SK-N-SH (cell line): Measurements from ENCODE around the gene C9orf43. TPM values are rescaled to one million over a fixed set of nuclear protein-coding genes. Genes with fewer than 3 reads are reported as not detected.

ENCODE experiments used
- CTCF ChIA-PET: fragments of 300-600, 350-600 bp; formaldehyde crosslinking; extraction: SDS; loops from one replicate; lab custom pipeline; 2021; lab: Yijun Ruan, JAX
- POLR2A ChIA-PET: fragments of 350-600 bp; sonication (Branson Sonifier 250); formaldehyde crosslinking; extraction: SDS; loops from one replicate; lab custom pipeline; 2020; ENCODE audit warnings: antibody characterized with exemption, inconsistent platforms; lab: Yijun Ruan, JAX
- DNase-seq: peaks from one replicate; pipeline ENCODE4 v3.0.0; 2012
- H2AFZ ChIP-seq: fragments of 200-600 bp; sonication (generic); 2 replicates; pipeline ENCODE4 v1.8.1; 2016; ENCODE audit warnings: antibody characterized with exemption, mild to moderate bottlenecking, low read depth
- H3F3A ChIP-seq: fragments of 200-600 bp; sonication (generic); replicated peaks from 2 replicates; pipeline ENCODE3; 2016; ENCODE audit warnings: antibody characterized with exemption, mild to moderate bottlenecking; ENCODE audit not compliant: insufficient read depth
- H3K27ac ChIP-seq, 2 experiments: fragments of 200-500 bp in 1 of 2; fragments of 200-600 bp in 1 of 2; sonication (Bioruptor generic) in 1 of 2; sonication (generic), shearing (Covaris generic) in 1 of 2; 2 replicates each; pipeline versions ENCODE4 v1.5.1 to v1.6.1; 2014 to 2016; ENCODE audit warnings: low read depth in 2 of 2, inconsistent platforms in 1 of 2, low read length in 1 of 2, mild to moderate bottlenecking in 1 of 2, mixed read lengths in 1 of 2
- H3K27me3 ChIP-seq: fragments of 200-600 bp; sonication (generic), shearing (Covaris generic); 2 replicates; pipeline ENCODE4 v1.6.1; 2016; ENCODE audit warnings: mixed run types; ENCODE audit not compliant: insufficient read depth
- H3K36me3 ChIP-seq, 2 experiments: fragments of 200-500 bp in 1 of 2; fragments of 200-600 bp in 1 of 2; sonication (Bioruptor generic) in 1 of 2; sonication (generic) in 1 of 2; replicated peaks in 1 of 2; 2 replicates each; pipeline versions ENCODE3 to v1.5.1; 2014 to 2016; ENCODE audit warnings: low read length in 1 of 2, mild to moderate bottlenecking in 1 of 2; ENCODE audit not compliant: insufficient read depth in 2 of 2, control insufficient read depth in 1 of 2
- H3K4me1 ChIP-seq, 2 experiments: fragments of 200-500 bp in 1 of 2; fragments of 200-600 bp in 1 of 2; sonication (Bioruptor generic) in 1 of 2; sonication (generic), shearing (Covaris generic) in 1 of 2; 2 replicates each; pipeline versions ENCODE4 v1.5.1 to v1.6.1; 2014 to 2016; ENCODE audit warnings: low read depth in 1 of 2, low read length in 1 of 2, mixed run types in 1 of 2; ENCODE audit not compliant: insufficient read depth in 2 of 2, control insufficient read depth in 1 of 2
- H3K4me2 ChIP-seq: fragments of 200-600 bp; sonication (generic), shearing (Covaris generic); 2 replicates; pipeline ENCODE4 v1.6.1; 2017; ENCODE audit warnings: mixed run types
- H3K4me3 ChIP-seq, 2 experiments: fragments of 200-500 bp in 1 of 2; fragments of 200-600 bp in 1 of 2; sonication (Bioruptor generic) in 1 of 2; sonication (generic), shearing (Covaris generic) in 1 of 2; 2 replicates each; pipeline versions ENCODE4 v1.5.1 to v1.8.1; 2014 to 2016; ENCODE audit warnings: low read depth in 2 of 2, inconsistent platforms in 1 of 2, low read length in 1 of 2, mild to moderate bottlenecking in 1 of 2, mixed read lengths in 1 of 2, moderate library complexity in 1 of 2
- H3K79me2 ChIP-seq: fragments of 200-600 bp; sonication (generic); 2 replicates; pipeline ENCODE4 v1.8.1; 2017; ENCODE audit warnings: mild to moderate bottlenecking; ENCODE audit not compliant: insufficient read depth
- H3K9ac ChIP-seq: fragments of 200-600 bp; sonication (generic); 2 replicates; pipeline ENCODE4 v1.6.1; 2017; ENCODE audit warnings: mixed run types
- H3K9me2 ChIP-seq: fragments of 200-600 bp; sonication (generic); 2 replicates; pipeline ENCODE4 v1.6.1; 2017; ENCODE audit warnings: mixed run types
- H3K9me3 ChIP-seq: fragments of 200-600 bp; sonication (generic); 2 replicates; pipeline ENCODE4 v1.6.1; 2017; ENCODE audit warnings: mixed run types, mild to moderate bottlenecking, moderate library complexity
- H4K20me1 ChIP-seq: fragments of 200-600 bp; sonication (generic); 2 replicates; pipeline ENCODE4 v1.6.1; 2017; ENCODE audit warnings: mild to moderate bottlenecking, mixed run types; ENCODE audit not compliant: insufficient read depth
- CHD2 ChIP-seq: fragments of 150-350 bp; IDR thresholded peaks from 2 replicates; pipeline ENCODE4 v1.6.1; 2018; ENCODE audit warnings: low read length; ENCODE audit not compliant: partially characterized antibody
- ELF1 ChIP-seq: IDR thresholded peaks from 2 replicates; pipeline ENCODE4 v1.4.0; 2012
- EP300 ChIP-seq, 2 experiments: IDR thresholded peaks; 2 replicates each; pipeline versions ENCODE4 v1.4.0 to v1.6.1; 2012; ENCODE audit warnings: borderline replicate concordance in 1 of 2, low read depth in 1 of 2, low read length in 1 of 2
- EZH2phosphoT487 ChIP-seq: fragments of 200-600 bp; sonication (generic); IDR thresholded peaks from 2 replicates; pipeline ENCODE4 v1.6.1; 2017; ENCODE audit warnings: low read depth, mixed run types, mild to moderate bottlenecking, antibody characterized with exemption, moderate library complexity, borderline replicate concordance
- FOSL2 ChIP-seq: IDR thresholded peaks from 2 replicates; pipeline ENCODE4 v1.4.0; 2012; ENCODE audit warnings: low read depth, mild to moderate bottlenecking, moderate library complexity, borderline replicate concordance
- FOXJ3 ChIP-seq: sonication (generic); formaldehyde crosslinking; IDR thresholded peaks from 2 replicates; pipeline ENCODE4 v1.5.1; 2020; ENCODE audit warnings: mild to moderate bottlenecking, missing genetic modification reagents
- GABPA ChIP-seq: IDR thresholded peaks from 2 replicates; pipeline ENCODE4 v1.4.0; 2012; ENCODE audit warnings: low read depth, mild to moderate bottlenecking
- MAX ChIP-seq: IDR thresholded peaks from 2 replicates; pipeline ENCODE4 v1.4.0; 2012; ENCODE audit warnings: low read depth
- MEF2A ChIP-seq: IDR thresholded peaks from 2 replicates; pipeline ENCODE4 v1.4.0; 2012; ENCODE audit warnings: low read depth, borderline replicate concordance
- MXI1 ChIP-seq: IDR thresholded peaks from 2 replicates; pipeline ENCODE4 v1.6.1; 2012; ENCODE audit warnings: mild to moderate bottlenecking, low read depth, low read length, improper control_type of control experiment
- NFIC ChIP-seq: IDR thresholded peaks from 2 replicates; pipeline ENCODE4 v1.4.0; 2012; ENCODE audit warnings: borderline replicate concordance
- NRF1 ChIP-seq: IDR thresholded peaks from 2 replicates; pipeline ENCODE4 v1.6.1; 2012; ENCODE audit warnings: low read depth, mild to moderate bottlenecking, low read length
- RAD21 ChIP-seq: IDR thresholded peaks from 2 replicates; pipeline ENCODE4 v1.6.1; 2012; ENCODE audit warnings: mild to moderate bottlenecking, low read length
- RCOR1 ChIP-seq: fragments of 150-350 bp; IDR thresholded peaks from 2 replicates; pipeline ENCODE4 v1.6.1; 2017; ENCODE audit warnings: antibody characterized with exemption, low read length
- SMC3 ChIP-seq: IDR thresholded peaks from 2 replicates; pipeline ENCODE4 v1.6.1; 2012; ENCODE audit warnings: low read depth, low read length, improper control_type of control experiment
- TAF1 ChIP-seq: IDR thresholded peaks from 2 replicates; pipeline ENCODE4 v1.6.1; 2012; ENCODE audit warnings: low read depth, mild to moderate bottlenecking, low read length, moderate library complexity, borderline replicate concordance
- TCF12 ChIP-seq: IDR thresholded peaks from 2 replicates; pipeline ENCODE4 v1.4.0; 2012
- USF2 ChIP-seq: fragments of 150-350 bp; IDR thresholded peaks from 2 replicates; pipeline ENCODE4 v1.6.1; 2017; ENCODE audit warnings: antibody characterized with exemption, low read length, low read depth, borderline replicate concordance
- YY1 ChIP-seq: IDR thresholded peaks from 2 replicates; pipeline ENCODE4 v1.4.0; 2012; ENCODE audit warnings: low read depth, mild to moderate bottlenecking
- WGBS: methylation state at CpG from one replicate; pipeline ENCODE4 v1.1.6; 2017; ENCODE audit warnings: low lambda C conversion rate; 5-methylcytosine and 5-hydroxymethylcytosine counted together
- polyA plus RNA-seq, 3 experiments: library from polyadenylated mRNA; depleted of rRNA; stranded (reverse); fragments of >200 nt; gene quantifications; 2 replicates each; pipeline ENCODE4 v1.2.3, GENCODE V29; 2012
- TF ChIP-seq, protein P1 (sequence below): IDR thresholded peaks from 2 replicates; pipeline ENCODE4; 2012
- TF ChIP-seq, protein P2 (sequence below): IDR thresholded peaks from 2 replicates; pipeline ENCODE4 v1.4.0; 2012; ENCODE audit warnings: low read depth, borderline replicate concordance
- TF ChIP-seq, protein P3 (sequence below): fragments of 150-350 bp; IDR thresholded peaks from 2 replicates; pipeline ENCODE4 v1.6.1; 2016; ENCODE audit warnings: mild to moderate bottlenecking, low read depth, low read length

The C9orf43 gene
- polyA plus RNA-seq, 1 of the 3 experiments (the other 2 are of a cell fraction) = 0.58 TPM

DNA sequence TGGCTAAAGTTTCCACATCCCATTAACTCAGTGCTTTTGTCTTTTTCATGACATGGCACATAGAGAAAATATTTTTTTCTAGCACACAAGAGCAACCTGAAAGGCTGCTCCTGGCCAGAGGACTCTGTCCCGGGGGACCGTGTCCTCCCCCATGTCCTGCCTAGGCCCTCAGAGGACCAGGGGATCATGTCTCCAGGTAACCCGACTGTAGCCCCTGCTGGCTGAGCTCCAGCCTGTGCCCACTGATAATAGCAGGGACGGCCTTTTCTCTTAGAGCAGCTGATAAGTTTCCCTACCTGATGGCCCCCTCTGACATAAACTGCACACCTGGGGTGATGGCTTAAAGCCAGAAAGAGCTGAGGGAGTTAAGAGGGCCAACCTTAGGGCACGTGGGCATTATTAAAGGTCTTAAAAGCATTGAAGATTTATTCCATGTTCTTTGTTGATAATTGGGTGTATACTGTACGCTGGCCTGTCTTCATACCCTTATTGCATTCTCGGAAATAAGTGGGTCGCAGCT is 39.7 kb upstream of the C9orf43 start (continued):
- TF ChIP-seq USF2 (no peak), RAD21 (no peak), FOXJ3 (CRISPR knock-in tag) (no peak), MXI1 (no peak), TCF12 (no peak), ELF1 (no peak), CHD2 (no peak), RCOR1 (no peak), FOSL2 (no peak)

DNA sequence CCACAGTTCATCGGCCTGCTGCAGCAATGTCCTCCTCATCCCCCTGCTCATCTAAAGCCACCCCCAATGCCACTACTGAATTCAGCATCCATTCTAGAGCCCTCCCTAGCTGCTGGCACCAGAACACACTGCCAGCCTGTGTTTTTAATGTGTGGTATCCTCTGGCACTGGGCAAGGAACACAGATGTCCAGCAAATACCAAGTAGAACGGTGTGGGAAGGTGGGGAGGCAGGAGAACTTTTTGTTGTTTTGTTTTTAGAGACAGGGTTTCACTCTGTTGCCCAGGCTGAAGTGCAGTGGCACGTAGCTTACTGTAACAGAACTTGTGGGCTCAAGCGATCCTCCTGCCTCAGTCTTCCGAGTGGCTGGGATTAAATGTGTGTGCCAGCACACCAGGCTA is 38.5 kb upstream of the C9orf43 start:
- ChIA-PET POLR2A (interaction anchor here (1.3 kb wide), 1 partner anchor 29 kb away, joined by 3 read pairs; the partner anchor contains the start of gene ALAD), CTCF (interaction anchor here (0.9 kb wide), 1 partner anchor 29 kb away, joined by 5 read pairs; the partner anchor contains the start of gene ALAD)
- Histone ChIP-seq H3K79me2 (no peaks in the 10 kb centered on the region), H3K9me3 (no peaks in the 10 kb centered on the region), H3K27ac (no peak overlapping the region), H3F3A (no peaks in the 10 kb centered on the region), H4K20me1 (no peaks in the 10 kb centered on the region), H3K9me2 (no peaks in the 10 kb centered on the region), H3K9ac (no peak overlapping the region), H3K4me2 (no peak overlapping the region), H3K4me1 (peaks cover 0 to 2% of the 10 kb centered on the region in 2 experiments; a peak in 1 of 4 replicates), H3K36me3 (peaks cover 0 to 14% of the 10 kb centered on the region in 2 experiments), H2AFZ (no peak overlapping the region), H3K27me3 (no peaks in the 10 kb centered on the region), H3K4me3 (no peak overlapping the region)
- WGBS = 94% methylated on average over 5 of the region's 5 CpGs
- no peak for DNase-seq
- no peak for TF ChIP-seq FOXJ3 (CRISPR knock-in tag)
- TF ChIP-seq, protein P1, sequence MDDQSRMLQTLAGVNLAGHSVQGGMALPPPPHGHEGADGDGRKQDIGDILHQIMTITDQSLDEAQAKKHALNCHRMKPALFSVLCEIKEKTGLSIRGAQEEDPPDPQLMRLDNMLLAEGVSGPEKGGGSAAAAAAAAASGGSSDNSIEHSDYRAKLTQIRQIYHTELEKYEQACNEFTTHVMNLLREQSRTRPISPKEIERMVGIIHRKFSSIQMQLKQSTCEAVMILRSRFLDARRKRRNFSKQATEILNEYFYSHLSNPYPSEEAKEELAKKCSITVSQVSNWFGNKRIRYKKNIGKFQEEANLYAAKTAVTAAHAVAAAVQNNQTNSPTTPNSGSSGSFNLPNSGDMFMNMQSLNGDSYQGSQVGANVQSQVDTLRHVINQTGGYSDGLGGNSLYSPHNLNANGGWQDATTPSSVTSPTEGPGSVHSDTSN = no peak
- no peak for TF ChIP-seq EP300 (IDR thresholded peaks at IDR 0.05; ENCODE audit: borderline replicate concordance in 1 of 2, low read depth in 1 of 2, low read length in 1 of 2)
- TF ChIP-seq CHD2 = no peak
- TF ChIP-seq NFIC = no peak
- no peak for TF ChIP-seq EZH2phosphoT487
- TF ChIP-seq SMC3 = no peak
- no peak for TF ChIP-seq NRF1
- no peak for TF ChIP-seq YY1
- no peak for TF ChIP-seq MEF2A
- no peak for TF ChIP-seq MAX
- TF ChIP-seq, protein P2, sequence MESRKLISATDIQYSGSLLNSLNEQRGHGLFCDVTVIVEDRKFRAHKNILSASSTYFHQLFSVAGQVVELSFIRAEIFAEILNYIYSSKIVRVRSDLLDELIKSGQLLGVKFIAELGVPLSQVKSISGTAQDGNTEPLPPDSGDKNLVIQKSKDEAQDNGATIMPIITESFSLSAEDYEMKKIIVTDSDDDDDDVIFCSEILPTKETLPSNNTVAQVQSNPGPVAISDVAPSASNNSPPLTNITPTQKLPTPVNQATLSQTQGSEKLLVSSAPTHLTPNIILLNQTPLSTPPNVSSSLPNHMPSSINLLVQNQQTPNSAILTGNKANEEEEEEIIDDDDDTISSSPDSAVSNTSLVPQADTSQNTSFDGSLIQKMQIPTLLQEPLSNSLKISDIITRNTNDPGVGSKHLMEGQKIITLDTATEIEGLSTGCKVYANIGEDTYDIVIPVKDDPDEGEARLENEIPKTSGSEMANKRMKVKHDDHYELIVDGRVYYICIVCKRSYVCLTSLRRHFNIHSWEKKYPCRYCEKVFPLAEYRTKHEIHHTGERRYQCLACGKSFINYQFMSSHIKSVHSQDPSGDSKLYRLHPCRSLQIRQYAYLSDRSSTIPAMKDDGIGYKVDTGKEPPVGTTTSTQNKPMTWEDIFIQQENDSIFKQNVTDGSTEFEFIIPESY = no peak
- no peak for TF ChIP-seq USF2
- TF ChIP-seq, protein P3, sequence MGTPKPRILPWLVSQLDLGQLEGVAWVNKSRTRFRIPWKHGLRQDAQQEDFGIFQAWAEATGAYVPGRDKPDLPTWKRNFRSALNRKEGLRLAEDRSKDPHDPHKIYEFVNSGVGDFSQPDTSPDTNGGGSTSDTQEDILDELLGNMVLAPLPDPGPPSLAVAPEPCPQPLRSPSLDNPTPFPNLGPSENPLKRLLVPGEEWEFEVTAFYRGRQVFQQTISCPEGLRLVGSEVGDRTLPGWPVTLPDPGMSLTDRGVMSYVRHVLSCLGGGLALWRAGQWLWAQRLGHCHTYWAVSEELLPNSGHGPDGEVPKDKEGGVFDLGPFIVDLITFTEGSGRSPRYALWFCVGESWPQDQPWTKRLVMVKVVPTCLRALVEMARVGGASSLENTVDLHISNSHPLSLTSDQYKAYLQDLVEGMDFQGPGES = no peak
- TF ChIP-seq GABPA = no peak
- no peak for TF ChIP-seq TAF1
